GM12891 (cell line): Measurements from ENCODE around the gene ASCL2.

Source experiments
- POLR2A ChIP-seq: IDR thresholded peaks from 2 replicates; pipeline ENCODE4 v1.6.1; 2011; ENCODE audit warnings: low read depth, low read length, control low read depth
- SPI1 ChIP-seq: IDR thresholded peaks from 2 replicates; pipeline ENCODE4 v1.6.1; 2011; ENCODE audit warnings: low read depth, low read length, control low read depth

- TF ChIP-seq POLR2A = no peak
- no peak for TF ChIP-seq SPI1
Measured at GRCh38 chr11:2296913-2297622, 26.7 kb upstream of the ASCL2 start.
